ENCODE results near the gene KLHL8.

KLHL8 gene

GRCh38 chr4:87220094-87220822 lies at the start of gene KLHL8:
TSS of gene KLHL8 (minus strand) at chr4:87220618. CDS start at chr4:87195539, 25,079 bp downstream.
- H3K4me3 Mint-ChIP-seq: peak within 1 kb of the TSS; percentile 92

GRCh38 chr4:87270144-87270543 lies 49.7 kb upstream of the KLHL8 start:
- no peak overlapping the region for H3K4me3 Mint-ChIP-seq
- no peaks in the 10 kb centered on the region for H3K36me3 Mint-ChIP-seq (ENCODE audit: low read depth)
- H3K9me3 Mint-ChIP-seq: no peaks in the 10 kb centered on the region
- peaks cover 20% of the 10 kb centered on the region for H3K27me3 Mint-ChIP-seq (ENCODE audit: low read depth)
- no peaks in the 10 kb centered on the region for H3K4me1 Mint-ChIP-seq (ENCODE audit: low read depth)
- no peak for DNase-seq (ENCODE audit: low spot score)
- no peak overlapping the region for H3K27ac Mint-ChIP-seq

More at GRCh38 chr4:87220094-87220822, at the start of gene KLHL8:
- H3K27me3 Mint-ChIP-seq (ENCODE audit: low read depth): peaks cover 10% of the 10 kb centered on the region
- peaks cover 14% of the 10 kb centered on the region for H3K4me1 Mint-ChIP-seq (ENCODE audit: low read depth)
- H3K27ac Mint-ChIP-seq: peak within 1 kb of the TSS; percentile 90
- peaks cover 3% of the 10 kb centered on the region for H3K36me3 Mint-ChIP-seq (ENCODE audit: low read depth)
- DNase-seq (ENCODE audit: low spot score): peak; percentile 92
- no peaks in the 10 kb centered on the region for H3K9me3 Mint-ChIP-seq

- H3K27me3 Mint-ChIP-seq (ENCODE audit: low read depth): peaks cover 20% of the 10 kb centered on the region
- no peaks in the 10 kb centered on the region for H3K36me3 Mint-ChIP-seq (ENCODE audit: low read depth)
- no peak overlapping the region for H3K4me3 Mint-ChIP-seq
- no peak for DNase-seq (ENCODE audit: low spot score)
- H3K4me1 Mint-ChIP-seq (ENCODE audit: low read depth): no peaks in the 10 kb centered on the region
- no peaks in the 10 kb centered on the region for H3K9me3 Mint-ChIP-seq
- H3K27ac Mint-ChIP-seq: no peak overlapping the region
Measured at GRCh38 chr4:87268411-87268810, 48.0 kb upstream of the KLHL8 start.

- Mint-ChIP-seq H3K27ac (no peak overlapping the region), H3K27me3 (ENCODE audit: low read depth) (peaks cover 20% of the 10 kb centered on the region), H3K4me1 (ENCODE audit: low read depth) (no peaks in the 10 kb centered on the region), H3K4me3 (no peak overlapping the region), H3K36me3 (ENCODE audit: low read depth) (no peaks in the 10 kb centered on the region), H3K9me3 (peaks cover 5% of the 10 kb centered on the region)
- DNase-seq (ENCODE audit: low spot score): no peak
Measured at GRCh38 chr4:87266986-87267385, 46.6 kb upstream of the KLHL8 start.

GRCh38 chr4:87262886-87263285 lies 42.5 kb upstream of the KLHL8 start:
- DNase-seq (ENCODE audit: low spot score): no peak
- Mint-ChIP-seq H3K9me3 (peaks cover 5% of the 10 kb centered on the region), H3K36me3 (ENCODE audit: low read depth) (no peaks in the 10 kb centered on the region), H3K4me3 (no peak overlapping the region), H3K27ac (no peak overlapping the region), H3K27me3 (ENCODE audit: low read depth) (peaks cover 10% of the 10 kb centered on the region), H3K4me1 (ENCODE audit: low read depth) (no peaks in the 10 kb centered on the region)

GRCh38 chr4:87260477-87260876 lies 40.1 kb upstream of the KLHL8 start:
- Mint-ChIP-seq H3K4me1 (ENCODE audit: low read depth) (no peaks in the 10 kb centered on the region), H3K27ac (no peak overlapping the region), H3K36me3 (ENCODE audit: low read depth) (no peaks in the 10 kb centered on the region), H3K9me3 (peaks cover 10% of the 10 kb centered on the region), H3K27me3 (ENCODE audit: low read depth) (peaks cover 3% of the 10 kb centered on the region), H3K4me3 (no peak overlapping the region)
- no peak for DNase-seq (ENCODE audit: low spot score)

GRCh38 chr4:87258677-87259076 lies 38.3 kb upstream of the KLHL8 start:
- no peaks in the 10 kb centered on the region for H3K4me1 Mint-ChIP-seq (ENCODE audit: low read depth)
- H3K36me3 Mint-ChIP-seq (ENCODE audit: low read depth): no peaks in the 10 kb centered on the region
- no peak overlapping the region for H3K4me3 Mint-ChIP-seq
- no peaks in the 10 kb centered on the region for H3K27me3 Mint-ChIP-seq (ENCODE audit: low read depth)
- DNase-seq (ENCODE audit: low spot score): no peak
- H3K27ac Mint-ChIP-seq: no peak overlapping the region
- H3K9me3 Mint-ChIP-seq: peaks cover 12% of the 10 kb centered on the region

- H3K27me3 Mint-ChIP-seq (ENCODE audit: low read depth): no peaks in the 10 kb centered on the region
- H3K36me3 Mint-ChIP-seq (ENCODE audit: low read depth): no peaks in the 10 kb centered on the region
- H3K9me3 Mint-ChIP-seq: peaks cover 8% of the 10 kb centered on the region
- H3K4me1 Mint-ChIP-seq (ENCODE audit: low read depth): no peaks in the 10 kb centered on the region
- no peak overlapping the region for H3K4me3 Mint-ChIP-seq
- no peak overlapping the region for H3K27ac Mint-ChIP-seq
- DNase-seq (ENCODE audit: low spot score): no peak
Measured at GRCh38 chr4:87257523-87257922, 37.1 kb upstream of the KLHL8 start.

- Mint-ChIP-seq H3K27me3 (ENCODE audit: low read depth) (no peaks in the 10 kb centered on the region), H3K27ac (no peak overlapping the region), H3K9me3 (peaks cover 8% of the 10 kb centered on the region), H3K4me3 (no peak overlapping the region), H3K36me3 (ENCODE audit: low read depth) (no peaks in the 10 kb centered on the region), H3K4me1 (ENCODE audit: low read depth) (no peaks in the 10 kb centered on the region)
- no peak for DNase-seq (ENCODE audit: low spot score)
Measured at GRCh38 chr4:87255755-87256154, 35.3 kb upstream of the KLHL8 start.

- Mint-ChIP-seq H3K36me3 (ENCODE audit: low read depth) (no peaks in the 10 kb centered on the region), H3K27me3 (ENCODE audit: low read depth) (peaks cover 11% of the 10 kb centered on the region), H3K4me3 (no peak overlapping the region), H3K27ac (no peak overlapping the region), H3K4me1 (ENCODE audit: low read depth) (no peaks in the 10 kb centered on the region), H3K9me3 (peaks cover 11% of the 10 kb centered on the region)
- no peak for DNase-seq (ENCODE audit: low spot score)
Measured at GRCh38 chr4:87251106-87251505, 30.7 kb upstream of the KLHL8 start.

GRCh38 chr4:87250294-87250693 lies 29.9 kb upstream of the KLHL8 start:
- Mint-ChIP-seq H3K27me3 (ENCODE audit: low read depth) (peaks cover 11% of the 10 kb centered on the region), H3K4me1 (ENCODE audit: low read depth) (no peaks in the 10 kb centered on the region), H3K36me3 (ENCODE audit: low read depth) (no peaks in the 10 kb centered on the region), H3K27ac (no peak overlapping the region), H3K4me3 (no peak overlapping the region), H3K9me3 (peaks cover 4% of the 10 kb centered on the region)
- DNase-seq (ENCODE audit: low spot score): no peak

- H3K4me1 Mint-ChIP-seq (ENCODE audit: low read depth): no peaks in the 10 kb centered on the region
- no peak overlapping the region for H3K4me3 Mint-ChIP-seq
- no peak overlapping the region for H3K27ac Mint-ChIP-seq
- peaks cover 13% of the 10 kb centered on the region for H3K27me3 Mint-ChIP-seq (ENCODE audit: low read depth)
- H3K36me3 Mint-ChIP-seq (ENCODE audit: low read depth): no peaks in the 10 kb centered on the region
- no peak for DNase-seq (ENCODE audit: low spot score)
- peaks cover 3% of the 10 kb centered on the region for H3K9me3 Mint-ChIP-seq
Measured at GRCh38 chr4:87249332-87250019, 29.1 kb upstream of the KLHL8 start.

GRCh38 chr4:87243426-87244053 lies 23.1 kb upstream of the KLHL8 start:
- no peaks in the 10 kb centered on the region for H3K4me1 Mint-ChIP-seq (ENCODE audit: low read depth)

GRCh38 chr4:87241336-87241735 lies 20.9 kb upstream of the KLHL8 start:
- DNase-seq (ENCODE audit: low spot score): no peak
- Mint-ChIP-seq H3K27me3 (ENCODE audit: low read depth) (peaks cover 26% of the 10 kb centered on the region), H3K36me3 (ENCODE audit: low read depth) (peaks cover 5% of the 10 kb centered on the region), H3K27ac (no peak overlapping the region), H3K4me1 (ENCODE audit: low read depth) (no peaks in the 10 kb centered on the region), H3K4me3 (no peak overlapping the region), H3K9me3 (peaks cover 17% of the 10 kb centered on the region)

More at GRCh38 chr4:87243426-87244053, 23.1 kb upstream of the KLHL8 start:
- H3K9me3 Mint-ChIP-seq: peaks cover 21% of the 10 kb centered on the region
- H3K4me3 Mint-ChIP-seq: no peak overlapping the region
- peaks cover 36% of the 10 kb centered on the region for H3K27me3 Mint-ChIP-seq (ENCODE audit: low read depth)
- no peak for DNase-seq (ENCODE audit: low spot score)
- peaks cover 5% of the 10 kb centered on the region for H3K36me3 Mint-ChIP-seq (ENCODE audit: low read depth)
- no peak overlapping the region for H3K27ac Mint-ChIP-seq
